ENCODE measurements around the gene ALS2CL.

The ALS2CL gene

DNA sequence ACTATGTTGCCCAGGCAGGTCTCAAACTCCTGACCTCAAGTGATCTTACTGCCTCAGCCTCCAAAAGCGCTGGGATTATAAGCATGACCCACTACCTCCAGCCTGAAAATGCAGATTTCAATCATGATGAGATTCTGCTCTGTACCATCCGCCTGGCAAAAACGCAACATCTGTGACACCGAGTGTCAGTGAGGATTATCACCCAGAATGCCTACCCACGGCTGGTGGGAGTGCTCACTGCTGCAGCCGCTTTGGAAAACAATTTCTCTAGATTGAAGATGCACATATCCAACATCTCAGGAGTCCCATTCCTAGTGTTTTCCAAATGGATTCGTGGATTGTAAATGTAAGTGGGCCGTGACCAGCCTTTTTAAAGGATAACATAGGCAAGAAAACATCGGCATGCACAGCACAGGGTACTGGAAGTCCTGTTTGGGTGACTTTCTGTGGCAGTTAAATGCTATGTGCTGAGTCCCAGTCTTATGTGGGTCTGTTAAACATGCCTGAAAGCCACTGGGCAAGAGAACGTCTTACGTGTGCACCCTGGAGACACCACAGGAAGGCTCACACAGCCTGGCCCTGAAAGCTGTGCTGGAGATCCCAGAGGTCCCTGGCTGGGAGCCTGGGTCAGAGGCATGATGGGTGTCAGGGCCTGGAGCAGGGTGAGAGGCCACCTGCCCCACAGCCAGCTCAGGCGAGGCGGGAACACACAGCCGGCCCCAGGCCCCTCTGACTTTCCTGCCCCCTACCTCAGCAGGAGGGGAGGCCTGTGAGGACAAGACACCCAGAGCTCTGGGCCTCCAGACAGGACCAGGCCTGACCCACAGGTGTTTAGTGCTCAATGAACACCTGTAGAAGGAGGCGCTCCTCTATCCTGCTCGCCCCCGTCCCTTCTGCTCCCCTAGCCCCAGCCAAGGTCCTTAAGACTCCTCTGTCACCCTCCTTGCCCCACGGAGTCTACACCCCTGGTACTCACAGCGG, 23.3 kb upstream of the ALS2CL start:
- no peak for DNase-seq (ENCODE audit: low read depth in 2 of 2)

DNA sequence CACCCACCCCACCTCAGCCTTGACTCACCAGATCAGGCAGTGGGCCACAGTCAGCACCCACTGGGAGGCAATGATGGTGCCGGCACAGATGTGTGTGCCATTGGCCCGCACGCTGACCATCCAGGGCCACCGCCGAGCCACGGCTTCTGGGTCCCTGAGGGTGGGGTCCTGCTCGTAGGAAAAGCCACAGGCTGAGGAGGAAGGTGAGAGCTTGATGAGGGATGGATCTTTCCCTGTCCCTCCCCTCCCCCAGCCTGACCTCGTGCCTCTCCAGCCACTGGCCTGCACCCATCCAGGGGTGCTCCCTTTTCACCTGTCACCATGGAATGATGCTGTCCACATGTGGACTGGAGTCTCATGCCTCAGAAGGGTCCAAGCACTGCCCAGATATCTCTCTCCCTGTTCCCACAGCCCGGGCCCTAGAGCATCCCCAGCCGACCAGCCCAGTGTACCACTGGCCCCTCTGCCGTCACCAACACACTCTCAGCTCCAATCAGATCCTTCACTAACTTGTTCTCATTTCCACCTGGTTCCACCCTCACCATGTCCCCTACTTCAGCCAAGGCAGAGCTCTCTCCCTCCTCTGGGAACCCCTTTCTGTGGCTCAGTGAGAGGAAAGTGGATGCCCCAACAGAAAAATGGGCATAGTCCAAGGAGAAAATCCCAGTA, 22.2 kb upstream of the ALS2CL start:
- DNase-seq (ENCODE audit: low read depth in 2 of 2), result no peak

DNA sequence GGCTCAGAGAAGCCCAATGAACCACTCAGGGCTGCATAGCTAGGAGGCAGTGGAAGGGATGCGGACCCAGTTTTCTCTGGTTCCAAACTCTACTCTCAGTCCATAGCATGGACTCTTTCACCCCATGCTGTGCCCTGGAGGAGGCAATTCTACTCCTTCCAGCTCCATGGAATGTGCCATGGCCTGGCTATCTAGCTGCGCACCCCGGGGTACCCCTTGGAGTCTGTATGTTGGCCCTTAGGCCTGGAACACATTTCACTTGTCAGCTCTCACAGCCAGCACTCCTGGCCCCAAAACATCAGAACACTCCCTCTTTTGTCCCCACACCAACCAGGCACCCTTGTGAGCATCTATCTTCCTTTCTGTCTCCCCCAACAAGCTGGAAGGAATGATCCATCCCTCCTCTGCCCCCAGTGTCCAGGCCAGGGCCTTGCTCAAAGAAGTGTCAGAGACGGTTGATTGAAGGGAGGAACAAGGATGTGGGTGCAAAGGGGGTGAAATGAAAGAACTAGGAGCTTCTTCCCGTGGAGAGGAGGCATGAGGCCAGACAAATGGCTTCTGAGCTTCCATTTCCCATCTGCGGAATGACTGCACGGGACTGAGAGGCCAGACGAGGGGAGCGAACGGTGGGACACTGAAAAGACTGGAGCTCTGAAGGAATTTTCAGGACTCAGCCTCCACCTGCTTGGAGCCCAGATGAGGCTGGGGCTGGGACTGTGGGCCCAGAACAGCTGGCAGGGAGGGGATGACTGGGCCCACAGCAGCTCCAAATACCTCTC, 21.4 kb upstream of the ALS2CL start:
- no peak for DNase-seq (ENCODE audit: low read depth in 2 of 2)

DNA sequence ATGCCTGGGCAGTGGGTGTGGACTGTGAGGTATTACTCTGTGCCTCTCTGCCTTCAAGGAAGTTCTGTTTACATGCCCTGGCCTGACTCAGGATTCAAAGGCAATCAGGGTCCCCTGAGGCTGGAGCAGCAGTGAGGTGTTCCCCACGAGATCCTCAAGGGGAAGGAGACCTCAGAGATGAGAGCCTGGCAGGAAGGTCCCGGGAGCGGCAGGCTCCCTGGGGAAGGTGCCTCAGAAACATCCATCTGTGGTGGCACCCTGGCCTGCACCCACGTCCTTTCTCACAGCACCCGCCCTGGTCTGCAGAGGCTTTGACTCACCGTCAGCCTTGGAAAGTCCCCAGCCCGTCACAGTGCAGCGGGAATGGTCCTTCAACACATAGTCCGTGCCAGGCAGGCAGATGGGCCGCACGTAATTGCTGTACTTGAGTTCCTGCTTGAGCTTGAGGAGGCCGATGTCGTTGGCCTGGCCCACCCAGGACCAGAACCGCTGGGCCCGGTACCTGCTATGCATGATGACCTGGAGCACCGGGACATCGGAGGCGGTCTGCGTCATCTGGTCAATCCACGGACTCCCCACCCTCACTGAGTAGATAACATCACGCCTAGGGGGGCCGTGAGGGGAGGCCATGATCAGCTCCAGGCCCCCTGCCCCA, 20.5 kb upstream of the ALS2CL start:
- DNase-seq (ENCODE audit: low read depth in 2 of 2), result no peak

DNA sequence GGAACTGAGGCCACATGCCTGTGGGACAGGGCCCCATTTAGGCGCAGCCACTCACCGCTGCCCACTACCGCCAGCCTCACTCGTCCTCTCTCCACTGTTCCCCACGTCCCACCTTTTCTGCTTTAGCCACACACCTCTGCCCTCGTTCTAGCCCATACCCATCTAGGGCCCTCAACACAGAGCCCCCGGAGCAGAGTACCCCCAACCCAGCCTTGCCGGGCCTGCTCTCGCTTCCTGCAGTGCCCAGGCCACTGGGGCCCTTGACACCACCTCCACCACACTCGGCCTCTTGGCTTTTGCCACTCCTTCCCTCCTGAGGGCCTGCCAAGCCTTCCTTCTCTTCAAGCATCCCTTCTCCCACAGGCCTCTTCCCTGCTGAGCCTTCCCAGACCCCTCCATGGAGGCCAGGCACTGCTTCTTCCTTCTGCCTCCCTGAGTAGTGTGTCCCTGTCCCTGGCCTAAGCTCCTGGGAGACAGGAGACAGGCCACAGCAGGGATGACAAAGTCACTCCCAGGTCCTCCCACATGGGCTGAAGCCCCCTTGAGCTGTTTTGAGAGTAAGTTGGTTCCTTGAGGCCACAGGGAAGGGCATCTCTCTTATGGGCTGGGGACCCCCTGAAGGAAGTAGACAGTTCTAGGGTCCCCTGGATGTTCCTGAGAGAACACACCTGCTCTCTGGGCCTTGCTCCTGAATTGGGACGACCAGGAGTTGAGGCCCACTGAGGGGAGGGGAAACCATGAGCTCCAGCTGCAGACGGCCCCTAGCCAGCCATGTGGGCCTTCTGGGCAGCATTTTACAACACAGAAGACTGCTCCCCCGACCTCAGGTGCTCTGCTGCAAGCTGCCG, 19.8 kb upstream of the ALS2CL start:
- no peak for DNase-seq (ENCODE audit: low read depth in 2 of 2)

DNA sequence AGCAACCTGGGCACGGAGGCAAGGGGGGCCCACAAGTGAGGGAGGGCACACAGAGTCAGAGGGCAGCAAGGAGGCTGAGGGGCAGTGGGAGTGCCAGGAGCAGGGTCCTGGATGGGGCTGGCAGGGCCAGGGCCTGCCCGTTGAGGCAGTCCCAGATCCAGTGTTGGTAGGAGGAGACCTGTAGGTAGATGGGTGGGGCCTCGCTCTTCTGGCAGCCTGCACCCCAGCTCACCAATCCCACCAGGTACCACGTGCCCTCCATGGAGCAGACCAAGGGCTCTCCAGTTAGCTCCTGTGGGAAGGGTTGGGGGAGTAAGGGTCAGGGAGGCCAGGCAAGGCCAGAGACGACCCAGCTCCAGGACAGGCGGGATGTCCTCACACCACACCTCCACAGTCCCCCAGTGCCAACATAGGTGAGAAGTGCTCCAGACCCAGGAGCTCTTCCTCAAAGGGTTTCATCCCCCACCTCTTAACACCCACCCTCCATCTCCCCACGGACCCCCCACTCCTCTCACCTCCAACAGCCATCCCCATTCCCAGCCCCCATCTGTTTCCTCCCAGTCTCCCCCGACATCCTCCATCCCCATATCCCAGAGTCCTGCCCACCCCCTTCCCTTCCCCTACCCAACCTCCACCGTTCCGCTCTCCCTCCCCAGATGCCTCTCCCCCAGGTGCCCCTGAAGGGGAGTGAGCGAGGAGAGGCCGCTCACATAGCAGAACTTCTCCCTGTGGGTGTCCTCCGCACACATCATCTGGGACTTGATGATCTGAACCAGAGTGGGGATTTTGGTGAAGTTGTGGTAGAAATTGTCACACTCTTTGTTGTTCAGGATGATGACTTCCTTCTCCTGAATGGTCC, 18.9 kb upstream of the ALS2CL start:
- no peak for DNase-seq (ENCODE audit: low read depth in 2 of 2)

DNA sequence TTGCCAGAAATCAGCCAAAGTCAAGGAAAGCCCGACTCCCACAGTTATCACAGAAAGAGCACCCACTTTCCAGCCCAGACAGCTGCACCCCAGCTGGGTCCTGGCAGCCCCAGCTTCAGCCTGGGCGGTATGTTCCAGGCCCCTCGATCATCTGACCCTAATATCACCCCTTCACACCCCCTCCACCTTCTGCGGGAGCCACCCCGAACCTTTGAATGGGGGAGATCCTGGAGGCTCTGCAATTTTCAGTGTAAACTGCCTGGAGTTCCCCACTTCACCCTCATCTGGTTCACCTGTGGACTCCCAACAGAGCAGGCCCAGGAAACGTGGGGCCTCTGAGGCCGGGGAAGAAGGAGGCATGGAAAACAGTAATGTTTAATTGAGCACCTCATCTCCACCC, 18.3 kb upstream of the ALS2CL start:
- no peak for DNase-seq (ENCODE audit: low read depth in 2 of 2)

DNA sequence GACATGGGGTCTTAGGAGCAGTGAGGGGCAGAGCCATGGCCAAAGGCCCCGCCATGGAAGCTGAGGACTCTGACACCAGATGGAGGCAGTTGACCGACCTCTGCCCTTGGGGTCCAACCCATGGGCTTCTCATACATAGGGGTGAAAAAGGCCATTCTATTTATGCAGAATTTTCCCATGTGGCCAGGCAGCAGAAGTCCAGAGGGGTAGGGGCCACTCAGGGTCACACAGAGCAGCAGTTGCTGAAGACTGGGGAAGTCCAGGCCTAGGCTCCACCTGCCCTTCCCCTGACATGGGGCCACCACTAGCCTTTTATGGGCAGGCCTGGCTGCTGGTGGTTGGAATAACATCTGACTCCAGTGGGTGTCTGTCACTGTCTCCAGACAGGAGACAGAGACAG, 17.8 kb upstream of the ALS2CL start:
- no peak for DNase-seq (ENCODE audit: low read depth in 2 of 2)

DNA sequence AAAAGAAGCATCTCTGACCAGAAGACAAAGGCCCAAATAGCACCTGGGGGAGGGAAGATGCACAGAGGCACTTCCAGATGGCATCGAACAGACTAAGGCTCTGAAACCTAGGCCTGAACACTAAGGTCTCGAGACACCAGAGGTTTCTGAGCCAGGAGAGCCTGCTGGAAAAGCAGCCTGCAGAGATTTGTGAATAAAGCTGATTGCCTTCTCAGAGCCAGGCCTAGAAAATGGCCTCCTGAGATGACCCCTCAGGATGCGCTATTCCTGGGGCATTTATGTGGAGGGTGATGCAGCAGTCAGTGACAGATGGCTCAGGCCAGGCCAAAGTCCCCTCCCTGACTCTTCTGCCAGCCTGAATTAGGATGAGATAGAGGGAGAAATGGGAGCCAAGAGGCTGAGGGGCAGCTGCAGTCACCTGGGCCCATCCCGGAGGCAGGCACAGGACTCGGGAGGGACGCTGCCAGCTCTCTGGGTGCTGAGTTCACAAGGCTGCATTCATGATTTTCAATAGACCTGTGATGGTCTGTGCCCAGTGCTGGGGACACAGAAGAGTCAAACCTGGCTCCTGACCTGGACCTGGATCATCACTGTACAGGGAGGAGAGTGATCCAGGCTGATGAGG, 17.3 kb upstream of the ALS2CL start:
- no peak for DNase-seq (ENCODE audit: low read depth in 2 of 2)

DNA sequence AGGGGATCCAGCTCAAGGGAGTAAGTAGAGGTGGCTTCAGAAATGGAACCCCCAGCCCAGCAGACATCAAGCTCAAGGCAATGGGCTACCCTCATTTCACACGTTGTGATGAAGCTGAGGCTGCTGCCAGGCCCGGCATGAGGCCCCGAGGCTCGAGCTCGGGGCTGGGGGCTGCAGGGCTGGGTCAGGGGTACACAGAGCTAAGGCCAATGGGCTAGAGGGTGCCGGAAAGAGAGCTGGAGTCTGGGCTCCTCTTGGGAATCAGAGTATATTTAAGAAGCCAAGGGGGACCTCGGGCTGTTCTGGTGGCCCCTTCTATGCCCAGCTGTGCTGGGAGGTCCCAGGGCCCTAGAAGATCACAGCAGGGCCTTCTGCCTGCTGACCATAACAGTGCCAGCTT, 16.8 kb upstream of the ALS2CL start:
- DNase-seq (ENCODE audit: low read depth in 2 of 2), result no peak

DNA sequence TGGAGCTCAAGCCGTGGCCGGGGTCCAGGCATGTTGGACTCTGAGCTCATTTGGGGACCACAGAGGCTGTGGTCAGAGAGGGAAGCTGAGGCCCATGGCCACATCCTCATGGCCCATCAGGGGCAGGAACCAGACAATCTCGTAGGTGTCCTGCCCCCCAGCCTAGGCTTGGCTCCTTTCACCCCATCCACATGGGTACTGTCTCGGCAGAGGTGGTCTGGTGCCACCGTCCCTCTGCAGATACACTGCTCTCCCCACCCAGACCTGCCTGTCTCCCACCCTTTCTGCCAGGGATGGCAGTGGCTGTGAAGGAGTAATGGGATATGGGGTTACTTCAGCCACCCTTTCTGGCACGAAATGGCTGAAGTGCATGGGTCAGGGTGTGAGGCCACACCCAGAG, 16.2 kb upstream of the ALS2CL start:
- no peak for DNase-seq (ENCODE audit: low read depth in 2 of 2)

DNA sequence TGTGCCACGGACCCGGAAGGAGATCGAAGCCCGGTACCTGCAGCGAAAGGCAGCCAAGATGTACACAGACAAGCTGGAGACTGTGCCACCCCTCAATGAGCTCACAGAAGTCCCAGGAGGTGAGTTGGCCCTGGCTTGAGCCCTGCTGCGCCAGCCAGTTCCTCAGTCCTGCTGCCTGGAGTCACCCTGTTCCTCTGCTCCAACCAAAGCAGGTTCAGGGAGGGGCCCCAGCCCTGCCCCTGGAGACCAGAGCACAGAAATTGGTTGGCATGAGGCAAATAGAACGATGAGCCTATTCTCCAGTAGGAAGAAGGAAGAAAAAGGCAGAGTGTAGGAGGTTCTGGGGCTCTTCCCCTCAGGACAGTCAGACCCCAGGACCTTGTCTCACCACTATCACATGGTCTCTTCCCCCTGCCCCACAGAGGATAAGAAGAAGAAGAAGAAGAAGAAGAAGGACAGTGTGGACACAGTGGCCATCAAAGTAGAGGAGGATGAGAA, 15.7 kb upstream of the ALS2CL start:
- no peak for DNase-seq (ENCODE audit: low read depth in 2 of 2)

DNA sequence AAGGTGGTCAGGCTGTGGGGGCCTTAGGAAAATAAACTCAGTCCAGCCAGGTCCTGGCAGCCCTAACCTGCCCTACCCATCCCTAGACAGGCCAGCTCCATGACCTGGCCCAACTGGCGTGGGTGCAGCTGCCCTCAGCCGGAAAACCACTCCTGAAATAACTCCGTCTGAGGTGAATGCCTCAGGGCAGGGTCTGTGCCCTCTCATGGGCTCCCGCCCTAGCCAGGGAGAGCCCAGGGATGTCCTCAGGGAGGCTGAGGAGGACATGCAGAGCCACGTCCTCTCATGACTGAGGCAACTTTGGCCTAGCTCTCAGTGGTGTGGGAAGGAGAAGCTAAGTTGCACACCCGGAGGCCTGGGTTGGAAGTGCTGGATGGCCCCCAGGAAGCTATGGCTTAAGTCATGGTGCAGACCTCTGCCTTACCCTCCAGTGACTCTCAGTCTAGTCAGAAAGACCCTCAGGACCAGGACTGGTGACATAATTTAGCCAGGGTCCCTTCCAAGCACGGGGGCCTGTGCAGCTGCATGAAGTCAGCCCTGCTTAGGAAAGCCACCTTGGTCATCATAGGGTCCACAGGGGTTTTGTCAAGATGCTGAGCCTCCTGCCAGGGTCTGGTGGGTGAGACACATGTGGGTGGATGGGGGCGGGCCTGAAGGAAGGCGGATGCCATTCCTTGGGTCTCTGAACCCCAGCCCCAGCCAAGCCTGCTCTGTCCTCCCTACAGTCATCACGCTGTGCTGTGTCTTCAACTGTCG, 15.1 kb upstream of the ALS2CL start:
- DNase-seq (ENCODE audit: low read depth in 2 of 2), result no peak

DNA sequence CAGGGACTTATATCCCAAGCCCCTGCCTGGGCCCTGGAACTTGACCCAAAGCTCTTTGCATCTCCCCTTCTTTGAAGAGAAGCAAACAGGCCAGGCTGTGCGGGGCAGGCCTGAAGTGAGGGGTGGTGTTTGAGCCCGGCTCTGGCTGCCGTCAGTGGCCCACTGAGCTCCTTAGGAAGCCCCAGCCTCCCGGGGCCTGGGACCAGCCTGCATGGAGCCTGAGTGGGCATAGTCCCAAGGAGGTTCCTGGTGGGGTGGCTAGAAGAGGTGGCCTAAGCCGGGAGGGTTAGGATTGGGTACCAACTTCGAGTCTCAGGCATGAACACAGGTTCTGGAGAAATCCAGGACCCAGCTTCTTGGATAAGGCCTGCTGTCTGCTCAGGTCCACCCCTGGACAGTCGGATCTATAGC, 14.1 kb upstream of the ALS2CL start:
- no peak for DNase-seq (ENCODE audit: low read depth in 2 of 2)

DNA sequence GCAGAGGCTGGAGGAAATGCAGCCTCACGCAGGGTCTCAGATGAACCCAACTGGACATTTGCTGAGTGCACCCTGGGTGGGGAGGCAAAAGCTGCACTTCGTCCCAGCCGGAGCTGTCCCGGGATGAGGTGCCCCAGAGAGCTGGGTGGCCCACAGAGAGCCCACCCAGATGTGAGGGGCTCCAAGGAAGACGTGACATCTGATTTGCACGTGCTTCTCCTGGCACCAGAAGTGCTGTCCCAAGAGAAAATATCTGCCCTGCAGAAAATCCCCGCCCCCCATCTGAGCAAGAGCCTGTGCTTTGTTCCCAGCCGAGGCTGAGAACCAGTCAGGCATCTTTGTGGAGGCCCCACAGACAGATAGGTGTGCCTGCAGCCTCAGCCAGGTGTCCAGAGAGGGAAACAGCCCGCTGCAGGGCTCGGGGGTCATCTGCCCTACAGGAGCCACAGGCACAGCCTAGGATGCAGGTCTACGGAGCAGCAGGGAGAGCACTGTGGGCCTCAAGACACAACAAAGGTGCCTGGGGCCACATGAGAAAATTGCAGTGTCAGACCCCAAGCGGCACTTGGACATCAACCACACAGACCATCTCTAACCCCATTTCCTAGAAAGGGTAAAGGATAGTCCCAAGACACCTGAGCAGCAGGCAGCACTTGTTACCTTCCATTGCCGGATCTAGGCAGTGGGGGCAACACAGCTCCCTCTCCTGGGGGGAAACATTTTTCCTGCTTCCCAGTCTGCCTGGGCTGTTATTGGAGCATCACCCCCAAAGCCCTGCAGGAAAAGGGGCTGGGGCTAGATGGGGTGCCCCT, 13.5 kb upstream of the ALS2CL start:
- DNase-seq (ENCODE audit: low read depth in 2 of 2), result no peak

DNA sequence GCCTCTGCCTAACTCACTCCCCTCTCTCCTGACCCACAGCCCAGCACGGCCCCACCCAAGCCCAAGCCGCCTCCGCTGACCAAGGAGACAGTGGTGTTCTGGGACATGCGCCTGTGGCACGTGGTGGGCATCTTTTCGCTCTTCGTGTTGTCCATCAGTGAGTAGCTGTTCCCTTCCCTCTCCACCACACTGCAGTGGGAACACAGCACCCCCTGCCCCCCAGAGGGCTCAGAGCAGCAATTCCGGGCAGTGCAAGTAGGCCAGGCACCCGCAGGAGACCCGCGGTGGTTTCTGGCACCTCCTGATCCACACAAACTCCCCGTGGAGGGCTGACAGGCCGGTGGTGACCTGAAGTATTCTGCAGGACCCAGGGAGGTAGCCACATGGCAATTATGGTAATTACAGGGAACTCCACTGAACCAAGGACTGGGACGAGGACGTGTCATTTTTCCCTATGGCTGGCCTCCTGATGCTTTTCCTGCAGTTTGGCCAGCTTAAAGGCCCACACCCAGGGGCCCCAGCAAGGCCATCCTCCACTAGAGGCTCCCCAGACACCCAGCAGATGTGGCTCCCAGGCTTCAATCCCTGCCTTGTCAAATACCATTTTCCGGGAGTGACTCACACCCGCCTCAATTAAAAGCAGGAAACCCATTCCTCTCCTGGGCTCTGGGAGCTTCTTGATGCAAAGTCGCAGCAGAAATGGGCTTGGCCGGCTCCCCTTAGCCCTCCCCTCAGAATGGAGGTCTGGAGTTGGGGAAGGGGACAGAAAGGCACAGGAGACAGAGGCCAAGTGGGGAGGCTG, 12.5 kb upstream of the ALS2CL start:
- DNase-seq (ENCODE audit: low read depth in 2 of 2), result no peak

DNA sequence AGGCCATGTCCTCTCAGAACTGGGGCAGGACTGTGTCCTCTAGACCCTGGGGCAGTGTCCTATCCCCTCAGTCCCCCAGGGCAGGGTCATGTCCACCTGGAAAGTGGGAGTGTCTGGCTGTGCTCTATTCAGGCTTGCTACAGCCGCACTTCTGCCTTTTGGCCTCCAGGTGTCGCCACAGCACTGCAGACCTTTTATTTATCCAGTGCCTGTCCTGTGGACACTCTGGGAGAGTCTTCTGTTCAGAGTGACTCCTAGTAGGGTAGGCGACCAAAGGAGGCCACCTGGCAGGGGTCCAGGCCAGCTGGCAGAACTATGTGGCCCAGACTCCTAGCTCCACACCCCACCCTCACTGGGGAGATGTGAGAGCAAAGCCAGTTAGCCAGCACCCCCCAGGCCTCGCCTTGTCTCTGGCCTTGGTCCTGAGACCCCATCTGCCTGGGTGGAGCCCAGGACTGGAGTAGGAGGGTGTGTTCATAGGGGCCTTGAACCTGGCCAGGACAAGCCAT, 11.6 kb upstream of the ALS2CL start:
- peak; percentile 39 to 55 for DNase-seq (ENCODE audit: low read depth in 2 of 2)

All from stimulated activated CD4-positive, alpha-beta T cell treated with anti-CD3 and anti-CD28 coated beads, Interleukin-1b, Interleukin-23, amount 100 ng/mL, for 4 hours (primary cell).